GM19240 (cell line): ENCODE measurements around the gene NF1.
"Not testable (repeated sequence)": the region's sequence is repeated elsewhere in the genome, so short reads cannot be mapped to it uniquely, and the experiment has no call there.

Experiments used
- DNase-seq: peaks from one replicate; pipeline ENCODE4 v3.0.0; 2011; ENCODE audit warnings: low spot score; ENCODE audit not compliant: insufficient read length

Gene NF1

DNA sequence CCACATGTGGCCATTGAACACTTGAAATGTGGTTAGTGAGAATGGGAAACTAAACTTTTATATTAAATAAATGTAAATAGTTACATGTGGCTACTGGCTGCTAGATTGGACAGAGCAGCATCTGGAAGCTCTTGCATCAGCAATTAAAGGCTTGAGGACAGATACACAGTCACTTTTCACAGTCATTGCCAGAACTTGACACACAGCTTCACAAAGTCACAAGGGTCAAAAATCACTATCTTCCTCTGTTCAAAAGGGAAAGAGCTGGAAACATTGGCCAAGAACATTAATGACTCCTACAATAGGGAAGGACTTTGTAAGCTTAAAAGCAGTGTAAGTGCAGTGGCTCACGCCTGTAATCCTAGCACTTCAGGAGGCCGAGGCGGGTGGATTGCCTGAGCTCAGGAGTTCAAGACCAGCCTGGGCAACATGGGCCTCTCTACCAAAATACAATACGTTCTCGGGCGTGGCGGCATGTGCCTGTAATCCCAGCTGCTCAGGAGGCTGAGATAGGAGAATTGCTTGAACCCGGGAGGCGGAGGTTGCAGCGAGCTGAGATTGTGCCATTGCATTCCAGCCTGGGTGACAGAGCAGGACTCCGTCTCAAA lies 288.0 kb downstream of the NF1 start:
- not testable (repeated sequence) for DNase-seq

DNA sequence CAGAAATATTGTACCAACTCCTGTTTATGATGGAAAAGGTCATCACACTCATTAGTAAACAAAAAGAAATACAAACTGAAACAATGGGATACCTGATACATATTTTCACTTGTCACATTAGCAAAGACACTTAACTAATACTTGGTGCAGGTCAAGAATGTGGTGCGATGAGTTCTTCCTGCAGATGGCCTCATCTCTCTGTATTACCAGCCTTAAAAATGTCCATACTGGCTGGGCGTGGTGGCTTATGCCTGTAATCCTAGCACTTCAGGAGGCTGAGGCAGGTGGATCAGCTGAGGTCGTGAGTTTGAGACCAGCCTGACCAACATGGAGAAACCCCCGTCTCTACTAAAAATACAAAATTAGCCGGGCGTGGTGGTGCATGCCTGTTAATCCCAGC lies 288.7 kb downstream of the NF1 start:
- DNase-seq: not testable (repeated sequence)

DNA sequence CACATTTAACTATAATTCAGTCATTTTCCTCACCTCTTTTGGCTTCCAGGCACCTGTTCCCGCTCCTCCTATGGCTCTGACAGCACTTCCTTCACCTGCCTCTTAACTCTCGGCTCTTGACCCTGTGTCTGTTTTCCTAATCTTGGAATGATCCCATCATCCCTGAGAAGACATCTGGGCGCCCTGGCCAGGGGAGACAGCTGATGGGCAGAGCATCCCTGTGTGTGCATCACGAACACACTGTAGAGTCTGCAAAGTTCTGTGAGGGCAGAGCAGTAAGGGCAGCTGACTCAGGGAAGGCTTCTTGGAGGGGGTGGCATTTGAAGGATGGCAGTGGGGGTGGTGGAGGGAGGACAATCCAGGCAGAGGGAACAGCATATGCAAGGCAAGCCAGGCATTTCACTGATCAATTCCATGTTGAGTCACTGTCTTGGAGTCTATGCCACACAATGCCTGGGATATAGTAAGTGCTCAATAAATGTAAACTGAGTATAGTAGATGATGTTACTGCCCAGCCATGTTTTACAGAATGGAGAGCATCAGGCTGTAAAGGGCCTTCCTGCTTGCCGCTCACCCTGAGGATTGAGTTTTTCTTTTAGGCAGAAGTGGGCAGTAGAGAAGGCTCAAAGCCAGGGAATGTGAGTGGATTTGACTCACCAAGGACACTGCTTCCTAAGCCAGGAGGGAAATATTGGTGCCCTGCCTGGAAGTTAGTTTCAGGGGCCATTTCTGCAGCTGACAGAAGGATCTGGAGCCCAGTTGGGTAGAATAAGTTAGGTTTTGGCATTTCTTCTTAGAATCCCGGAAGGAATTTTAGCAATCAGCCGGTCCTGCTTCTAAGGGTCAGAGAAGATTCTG lies 290.9 kb downstream of the NF1 start:
- DNase-seq: no peak

DNA sequence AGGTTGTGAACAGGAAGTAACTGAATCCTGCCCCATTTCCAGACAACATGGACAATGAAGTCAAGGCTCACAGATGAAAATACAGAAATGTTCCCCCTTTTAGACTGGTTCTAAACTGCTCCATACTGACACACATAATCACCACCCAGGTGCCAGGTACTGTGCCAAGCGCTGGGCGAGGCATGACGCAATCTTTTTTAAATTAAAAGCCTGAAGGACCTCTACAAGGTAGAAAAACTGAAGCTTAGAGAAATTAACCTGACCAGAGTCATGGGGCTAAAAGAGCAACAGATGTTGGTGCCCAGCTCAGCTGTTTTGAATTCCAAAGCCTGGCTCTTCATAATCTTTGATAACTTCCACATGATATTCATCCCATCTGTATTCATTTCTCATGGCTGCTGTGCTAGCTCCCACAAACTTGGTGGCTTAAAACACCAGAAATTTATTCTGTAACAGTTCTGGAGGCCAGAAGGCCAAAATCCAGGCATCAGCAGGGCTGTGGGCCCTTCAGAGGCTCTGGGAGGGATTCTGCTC lies 291.8 kb downstream of the NF1 start:
- DNase-seq: no peak

DNA sequence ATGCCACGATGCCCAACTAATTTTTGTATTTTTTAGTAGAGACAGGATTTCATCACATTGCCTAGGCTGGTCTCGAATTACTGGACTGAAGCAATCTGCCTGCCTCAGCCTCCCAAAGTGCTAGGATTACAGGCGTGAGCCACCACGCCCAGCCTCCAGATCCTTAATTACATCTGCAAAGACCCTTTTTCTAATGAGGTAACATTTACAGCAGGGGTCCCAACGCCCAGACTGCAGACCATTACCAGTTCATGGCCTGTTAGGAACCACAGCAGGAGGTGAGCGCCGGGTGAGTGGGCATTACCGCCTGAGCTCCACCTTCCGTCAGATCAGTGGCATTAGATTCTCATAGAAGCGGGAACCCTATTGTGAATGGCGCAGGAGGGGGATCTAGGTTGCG lies 292.7 kb downstream of the NF1 start:
- DNase-seq: no peak

DNA sequence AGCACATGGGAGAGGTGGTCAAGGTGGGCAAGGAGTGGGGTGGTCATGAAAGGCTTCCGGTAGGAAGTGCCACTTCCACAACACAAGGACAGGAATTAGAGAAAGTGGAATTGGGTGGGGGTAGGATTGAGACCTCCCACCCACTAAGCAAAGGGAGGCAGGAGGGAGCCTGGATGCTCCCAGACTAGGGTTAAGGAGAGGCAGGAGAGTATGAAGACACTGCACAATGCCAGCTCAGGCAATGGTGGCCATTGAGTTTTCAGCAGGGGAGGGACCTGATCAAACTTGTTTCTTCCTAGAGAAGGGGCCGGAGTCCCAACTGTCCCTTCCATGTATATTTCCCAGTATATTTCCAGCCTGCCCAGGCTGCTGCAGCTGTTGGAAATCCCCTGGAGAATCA lies 293.6 kb downstream of the NF1 start:
- no peak for DNase-seq

DNA sequence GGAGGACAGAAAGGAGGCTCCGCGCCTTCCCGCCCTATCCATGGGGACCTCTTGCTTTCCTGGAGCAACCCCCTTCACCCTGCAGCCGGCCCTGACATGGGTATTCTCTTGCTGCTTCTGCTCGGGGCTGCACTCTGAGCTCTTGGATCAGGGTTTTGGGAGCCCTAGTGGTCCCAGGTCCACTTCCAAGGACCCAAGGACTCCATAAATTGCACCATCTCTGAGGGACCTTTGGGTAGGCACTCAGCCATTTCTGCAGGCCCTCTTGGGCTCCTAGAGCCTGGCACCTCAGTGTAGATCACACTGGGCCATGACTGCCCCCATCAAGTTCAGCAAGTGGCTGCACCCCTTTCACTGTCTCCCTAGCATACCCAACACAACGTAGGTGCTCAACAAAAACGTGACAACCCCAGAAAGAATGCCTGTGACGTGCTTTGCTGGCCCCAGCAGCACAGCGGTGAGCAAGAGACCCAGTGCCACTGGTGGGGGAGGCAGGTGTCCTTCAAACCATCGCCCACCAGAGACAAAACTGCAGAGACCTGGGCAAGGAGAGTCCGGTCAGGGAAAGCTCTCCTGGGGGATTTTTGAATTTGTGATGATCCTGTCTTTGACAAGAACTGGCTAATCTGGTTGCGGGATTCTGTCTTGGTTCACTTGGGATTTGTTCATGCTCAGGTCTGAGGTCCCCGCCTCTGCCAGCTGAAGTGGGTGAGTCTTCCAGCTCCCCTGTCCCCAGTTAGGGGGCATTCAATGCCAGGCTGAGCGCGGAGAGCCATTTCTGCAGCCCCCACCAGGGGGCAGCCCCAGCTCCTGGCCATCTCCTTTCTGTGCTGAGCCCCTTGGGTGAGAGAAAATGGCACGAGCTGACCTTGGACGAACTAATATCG lies 294.2 kb downstream of the NF1 start:
- peak; percentile 67 for DNase-seq

DNA sequence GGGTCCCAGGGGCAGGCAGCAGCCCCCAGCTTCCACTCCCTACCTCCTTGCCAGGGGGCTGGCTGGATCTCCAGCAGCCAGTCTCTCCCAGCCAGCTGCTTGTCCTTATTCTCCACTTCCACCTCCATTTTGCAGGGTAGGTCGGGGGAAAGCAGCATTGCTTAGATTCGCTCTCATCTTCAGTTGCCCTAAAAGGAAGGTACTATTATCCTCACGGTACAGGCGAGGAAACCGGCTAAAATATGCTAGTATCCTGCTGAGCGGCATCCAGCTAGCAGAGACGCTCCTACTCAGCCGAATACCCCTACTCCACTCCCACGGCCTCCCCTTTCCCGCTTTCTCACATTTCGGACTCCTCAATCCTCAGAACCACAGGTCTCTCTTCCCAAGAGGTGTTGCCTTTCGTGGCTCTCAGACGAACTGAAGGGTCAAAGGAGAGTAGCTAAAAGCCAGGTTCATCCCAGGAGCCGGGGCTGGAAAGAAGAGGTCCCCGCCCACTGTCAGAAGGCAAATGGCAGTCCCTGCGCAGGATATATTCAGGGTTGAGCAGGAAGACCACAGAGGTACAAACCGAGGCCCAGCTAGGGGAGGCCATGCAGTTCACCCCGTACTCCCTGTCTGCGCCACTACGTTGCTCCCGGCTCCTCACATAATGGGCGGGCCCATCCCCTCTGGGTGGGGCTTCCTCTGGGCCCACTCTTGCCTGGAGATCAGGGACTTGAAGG lies 295.0 kb downstream of the NF1 start:
- no peak for DNase-seq

DNA sequence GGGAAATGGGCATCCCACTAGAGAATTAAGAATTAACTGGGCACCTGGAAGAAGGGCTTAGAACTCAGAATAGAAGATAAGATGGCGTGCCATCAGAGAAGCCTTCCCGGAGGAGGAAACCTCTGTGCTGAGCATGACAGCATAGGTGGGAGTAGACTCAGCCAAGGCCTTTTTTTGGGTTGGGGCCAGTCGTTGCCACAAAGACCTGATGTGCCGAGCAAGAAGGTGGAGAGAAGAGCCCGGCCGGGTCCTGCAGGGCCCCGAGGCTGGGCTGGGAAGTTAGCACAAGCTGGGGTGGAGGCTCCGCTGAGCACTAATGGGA lies 295.6 kb downstream of the NF1 start:
- no peak for DNase-seq

DNA sequence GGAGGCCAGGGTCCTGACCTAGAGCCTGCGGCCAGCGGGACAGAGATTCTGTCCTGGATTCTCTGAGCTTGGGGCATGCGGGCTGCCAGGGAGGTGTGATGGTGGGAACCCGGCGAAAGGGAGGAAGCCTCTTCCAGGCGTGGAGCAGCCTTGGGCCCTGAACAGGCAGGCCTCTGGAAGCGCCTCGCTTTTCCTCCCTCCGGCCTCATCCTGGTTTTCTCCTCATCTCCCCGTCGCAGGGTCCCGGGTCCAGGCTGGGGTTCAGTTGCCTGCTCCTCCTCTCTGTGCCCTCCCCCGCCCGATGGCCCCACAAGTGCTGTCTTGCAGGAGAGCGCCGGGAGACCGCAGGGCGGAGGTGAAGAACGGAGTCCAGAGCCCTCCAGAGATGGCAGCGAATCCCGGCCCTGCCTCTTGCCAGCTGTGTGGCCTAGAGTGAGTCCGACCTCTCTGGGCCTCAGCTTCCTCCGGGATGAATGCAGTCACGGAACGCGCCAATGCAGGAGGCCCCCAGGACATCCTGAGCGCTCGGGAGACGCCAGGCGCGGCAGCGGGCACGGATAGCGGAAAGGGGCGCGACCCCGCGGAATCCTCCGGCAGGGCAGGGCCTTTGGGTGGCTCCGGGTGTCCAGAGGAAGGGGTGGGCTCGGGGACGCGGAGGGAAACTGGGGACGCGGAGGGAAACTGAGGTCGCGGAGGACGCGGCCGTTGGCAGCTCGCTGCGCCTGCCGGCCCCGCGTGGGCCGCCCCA lies 296.1 kb downstream of the NF1 start:
- no peak for DNase-seq

DNA sequence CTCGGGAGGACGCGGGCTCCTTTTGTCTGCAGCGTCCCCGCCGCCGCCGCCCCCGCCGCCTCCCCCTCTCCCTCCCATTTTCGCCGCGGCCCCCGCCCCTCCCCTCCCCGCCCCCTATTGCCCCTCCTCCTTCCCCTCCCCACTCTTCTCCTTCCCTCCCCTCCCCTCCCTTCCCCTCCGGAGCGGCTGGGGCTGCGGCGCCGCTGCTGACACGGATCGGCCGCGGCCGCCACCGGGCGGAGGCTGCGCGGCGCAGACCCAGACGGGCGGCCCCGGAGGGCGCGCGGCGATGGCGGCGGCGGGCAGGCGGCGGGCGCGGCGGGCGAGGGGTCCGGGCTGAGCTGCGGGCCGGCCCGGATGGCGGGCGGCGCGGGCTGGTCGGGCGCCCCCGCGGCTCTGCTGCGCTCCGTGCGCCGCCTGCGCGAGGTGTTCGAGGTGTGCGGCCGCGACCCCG lies 296.7 kb downstream of the NF1 start, which contains the start of gene RAB11FIP4:
RAB11FIP4 (plus strand) TSS at position 180 of the 454 bp plus-strand sequence; CDS start at position 358, 178 bp downstream.
- DNase-seq: no peak

DNA sequence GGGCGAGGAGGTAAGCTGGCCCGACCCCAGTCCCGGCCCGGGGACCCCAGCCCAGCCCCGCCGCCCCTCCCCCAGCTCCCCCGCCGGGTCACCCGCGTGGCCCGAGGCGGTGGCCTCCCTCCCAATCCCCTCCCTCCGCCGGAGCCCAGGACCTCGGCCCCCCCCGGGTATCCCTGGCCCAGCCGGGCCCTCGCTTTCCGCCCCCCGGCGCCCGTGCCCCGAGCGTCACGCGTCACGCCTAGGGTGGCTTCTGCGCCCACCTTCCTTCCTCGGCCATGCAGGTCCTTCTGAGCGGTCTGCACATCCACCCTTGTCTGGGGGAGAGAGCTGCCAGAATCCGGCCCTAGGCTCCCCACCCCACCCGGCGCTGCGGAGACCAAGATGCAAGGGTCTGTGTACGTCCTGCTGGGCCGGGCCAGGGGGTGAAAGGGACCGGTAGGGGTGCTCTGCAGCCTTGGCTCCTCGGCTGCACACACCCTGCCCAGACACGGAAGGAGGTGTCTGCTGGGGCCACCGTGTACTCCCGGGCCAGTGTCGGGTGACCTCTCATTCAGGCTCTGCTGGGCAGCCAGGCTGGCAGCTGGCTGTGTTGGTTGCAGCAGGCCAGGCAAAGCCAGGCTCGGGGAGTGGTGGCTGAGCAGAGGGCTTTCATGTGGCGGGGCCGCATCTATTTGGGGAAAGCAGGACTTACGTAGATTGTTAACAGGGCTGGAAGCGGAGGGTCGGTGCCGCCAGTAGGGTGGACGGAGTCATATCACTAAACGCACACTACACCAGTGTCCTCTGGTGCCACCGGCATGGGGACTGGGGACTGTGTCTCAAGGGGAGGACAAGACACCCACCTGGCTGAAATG lies 297.5 kb downstream of the NF1 start:
- DNase-seq: no peak

DNA sequence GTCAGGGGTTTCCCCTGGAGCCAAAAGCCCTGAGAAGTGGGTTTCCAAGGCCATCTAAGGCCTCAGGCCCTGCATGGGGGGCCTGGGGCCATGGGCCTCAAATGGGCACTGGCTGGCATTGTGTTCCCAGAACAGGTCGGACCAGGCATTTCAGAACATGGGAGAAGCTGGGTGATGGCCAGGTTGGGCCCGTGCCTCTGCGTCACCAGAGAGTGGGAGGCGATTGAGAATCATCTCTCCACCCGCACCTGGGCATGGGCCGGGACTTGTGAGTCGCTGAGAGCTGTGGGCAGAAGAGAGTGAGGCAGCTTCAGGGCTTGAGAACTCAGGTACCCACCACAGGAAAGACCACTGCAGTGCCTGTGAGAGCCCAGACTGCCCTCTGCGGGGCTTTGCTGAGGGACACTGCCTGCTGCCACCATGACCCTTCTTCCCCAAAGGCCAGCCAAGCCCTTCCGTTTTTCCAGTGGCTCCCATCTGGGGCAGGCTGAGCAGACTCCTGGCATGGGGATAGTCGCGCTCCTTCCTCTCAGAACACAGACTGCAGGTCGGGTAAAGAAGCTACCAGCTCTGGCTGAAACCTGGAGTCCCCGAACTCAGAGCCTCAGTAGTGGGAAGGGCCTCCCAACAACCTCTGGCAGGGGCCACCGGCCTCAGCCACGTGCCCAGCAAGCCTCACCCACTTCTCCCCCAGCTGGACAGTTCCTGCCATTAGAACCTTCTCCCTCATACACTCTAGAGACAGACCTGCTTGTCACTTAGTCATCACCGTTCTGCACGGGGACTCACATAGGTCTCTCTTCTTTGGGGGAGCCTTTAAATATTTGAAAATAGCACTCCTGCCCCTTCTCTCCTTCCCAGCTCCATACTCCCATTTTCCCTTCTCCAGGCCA lies 298.3 kb downstream of the NF1 start:
- no peak for DNase-seq

DNA sequence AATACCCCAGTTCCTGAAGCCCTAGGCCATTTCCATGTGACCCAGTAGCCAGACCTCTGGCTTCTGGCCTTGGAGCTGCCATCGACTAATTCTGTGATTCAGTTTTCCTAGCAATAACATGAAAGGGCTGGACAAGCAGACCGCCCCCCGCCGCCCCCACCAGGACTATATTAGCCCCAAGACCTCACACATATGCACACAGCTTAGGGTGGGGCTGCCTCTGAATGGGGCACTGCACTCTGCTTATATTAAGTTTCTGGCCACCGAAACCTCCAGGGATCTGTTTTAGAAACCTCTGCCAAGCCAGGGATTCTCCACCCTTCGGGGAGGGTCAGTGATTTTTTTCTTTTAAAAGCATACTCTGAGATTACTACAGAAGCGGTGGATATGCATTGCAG lies 299.0 kb downstream of the NF1 start:
- DNase-seq: no peak

DNA sequence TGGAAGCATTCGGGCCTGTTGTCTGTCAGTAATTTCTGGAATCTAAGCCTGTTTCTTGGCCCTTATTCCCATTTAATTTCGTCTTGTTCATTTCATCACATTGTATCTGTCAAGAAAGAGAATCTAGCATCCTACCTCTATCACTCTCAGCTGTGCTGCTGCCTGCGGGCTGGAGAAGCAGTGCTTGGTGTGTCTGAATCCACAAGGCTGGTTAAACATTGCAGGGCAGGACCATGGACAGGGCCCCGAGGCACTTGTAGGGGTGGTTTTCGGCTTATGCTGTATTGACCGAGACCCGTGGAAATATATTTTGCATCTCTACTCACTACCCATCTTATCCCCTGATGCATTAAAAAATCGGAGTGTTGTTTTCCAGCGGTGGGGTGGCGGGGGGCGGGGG lies 299.8 kb downstream of the NF1 start:
- peak; percentile 43 for DNase-seq

DNA sequence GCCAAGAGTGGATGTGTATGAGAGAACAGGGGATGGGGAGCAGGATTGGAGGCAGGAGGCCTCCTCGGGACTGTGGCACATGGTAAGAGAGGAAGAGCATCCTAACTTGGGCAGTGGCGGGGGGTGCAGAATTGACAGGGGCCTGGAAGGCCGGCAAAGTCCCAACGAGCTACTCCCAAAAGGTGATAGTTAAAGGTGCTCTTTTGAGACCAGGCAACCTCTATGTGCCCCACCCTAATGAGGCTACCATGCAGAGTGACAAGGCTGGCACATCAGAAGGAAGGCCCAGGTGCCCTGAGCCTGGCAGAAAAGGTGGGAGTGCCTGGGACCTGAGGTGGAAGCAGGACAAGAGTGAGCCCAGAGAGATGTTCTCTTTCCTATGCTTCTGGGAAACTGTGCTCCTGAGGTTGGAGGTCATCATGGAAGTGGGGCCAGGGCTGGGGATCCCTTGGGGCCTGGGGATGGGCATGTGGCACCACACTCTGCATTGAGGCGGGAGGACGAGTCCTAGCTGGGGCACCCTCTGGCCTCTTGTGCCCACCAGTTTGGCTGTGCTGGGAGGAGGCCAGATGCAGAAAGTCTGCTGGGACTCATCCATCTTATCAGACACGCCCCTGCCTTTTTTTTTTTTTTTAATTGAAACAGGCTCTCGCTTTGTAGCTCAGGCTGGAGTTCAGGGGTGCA lies 302.6 kb downstream of the NF1 start:
- DNase-seq: no peak

DNA sequence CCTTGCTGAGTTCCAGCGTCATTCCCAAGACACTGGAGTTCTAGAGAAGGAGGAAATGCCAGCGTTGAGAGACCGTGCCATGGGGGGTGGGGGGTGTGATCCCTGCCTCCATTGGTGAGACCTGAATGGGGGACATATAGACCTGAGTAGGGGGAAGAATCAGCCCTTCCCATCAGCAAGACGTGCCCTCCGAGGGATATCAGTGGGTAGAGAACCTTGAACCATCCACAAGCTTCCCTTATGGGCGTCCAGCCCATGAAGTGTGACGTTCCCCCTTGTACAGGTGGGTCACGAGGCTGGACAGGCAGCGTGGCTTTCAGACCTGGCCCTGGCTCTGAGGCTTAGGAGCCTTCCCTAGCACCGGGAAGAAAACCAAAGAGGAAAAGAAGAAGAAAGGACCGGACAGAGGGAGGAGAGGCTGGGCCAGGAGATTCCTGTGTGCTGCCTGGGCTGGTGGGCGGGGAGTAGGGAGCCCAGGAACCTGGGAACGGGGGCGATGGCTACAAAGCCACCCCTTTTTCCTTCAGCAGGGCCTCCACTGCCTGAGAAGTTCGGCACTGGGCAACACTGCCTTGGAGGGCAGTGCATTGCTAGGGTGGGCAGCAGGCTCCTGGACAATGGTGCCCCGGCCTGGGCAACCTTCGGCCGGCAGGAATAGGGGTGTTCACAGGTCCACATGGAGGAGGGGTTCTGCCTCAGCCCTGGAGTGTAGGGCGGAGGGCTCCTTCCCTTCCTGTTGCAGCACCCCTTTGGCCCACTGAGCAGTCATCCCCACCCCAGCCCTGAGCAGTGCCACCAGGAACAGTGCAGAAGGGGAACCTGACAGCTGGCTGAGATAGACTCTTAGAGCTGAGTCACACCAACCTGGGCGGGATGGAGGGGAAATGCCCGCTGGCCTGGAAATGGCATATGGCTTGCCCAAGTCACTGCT lies 303.9 kb downstream of the NF1 start:
- no peak for DNase-seq
